Brain microvascular endothelial cell (primary cell): ENCODE data around the gene AFF1.

Experiments used
- DNase-seq: peaks from one replicate; pipeline ENCODE4 v3.0.0-alpha.2; 2020
- H3K27ac ChIP-seq: fragments of 250-450 bp; sonication (Bioruptor Pico); 2 replicates; pipeline ENCODE4 v1.5.1; 2020; ENCODE audit warnings: mild to moderate bottlenecking, moderate library complexity
- H3K27me3 ChIP-seq: fragments of 250-450 bp; sonication (Bioruptor Pico); replicated peaks from 2 replicates; pipeline ENCODE4 v1.5.1; 2020; ENCODE audit warnings: mild to moderate bottlenecking
- H3K36me3 ChIP-seq: fragments of 250-450 bp; sonication (Bioruptor Pico); replicated peaks from 2 replicates; pipeline ENCODE4 v1.5.1; 2020; ENCODE audit warnings: mild to moderate bottlenecking
- H3K4me3 ChIP-seq: 2 replicates; pipeline ENCODE4 v1.5.1; 2011; ENCODE audit warnings: low read depth, mild to moderate bottlenecking, control low read depth, low read length, moderate library complexity
- in situ Hi-C: cut with HindIII; loops from 2 replicates; pipeline ENCODE4 v1.10.0; 2017; ENCODE audit warnings: low sequenced_read_pairs, low pct_ligation_motif_present
- TF ChIP-seq, protein P1 (sequence below): IDR thresholded peaks from 2 replicates; pipeline ENCODE4 v1.5.1; 2011; ENCODE audit warnings: low read depth, mild to moderate bottlenecking, moderate library complexity, low read length, control low read depth, inconsistent platforms; ENCODE audit errors: missing control alignments

Gene AFF1

DNA sequence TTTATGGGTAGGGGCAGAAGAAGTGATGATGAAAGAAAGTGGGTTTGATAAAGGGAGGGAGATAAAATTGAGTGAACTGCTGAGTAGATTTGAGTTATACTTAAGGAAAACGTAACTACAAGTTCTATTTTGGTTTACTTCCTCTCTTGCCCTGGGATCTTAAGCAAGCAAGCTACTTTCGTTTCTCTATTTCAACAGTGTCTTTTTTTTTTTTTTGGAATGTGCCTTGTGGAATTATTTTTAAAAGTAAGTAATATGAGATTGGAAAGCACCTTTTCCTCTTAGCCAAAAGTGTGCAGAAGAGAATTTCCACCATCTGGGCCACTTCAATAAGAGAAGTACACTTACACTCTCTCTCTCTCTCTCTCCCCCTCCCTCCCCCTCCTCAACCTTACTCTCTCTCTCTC is 26.6 kb upstream of the AFF1 start:
- DNase-seq = no peak
- Histone ChIP-seq H3K27ac (no peak overlapping the region), H3K27me3 (no peaks in the 10 kb centered on the region), H3K4me3 (no peak overlapping the region), H3K36me3 (no peaks in the 10 kb centered on the region)
- in situ Hi-C loops = no loop called here
- TF ChIP-seq, protein P1, sequence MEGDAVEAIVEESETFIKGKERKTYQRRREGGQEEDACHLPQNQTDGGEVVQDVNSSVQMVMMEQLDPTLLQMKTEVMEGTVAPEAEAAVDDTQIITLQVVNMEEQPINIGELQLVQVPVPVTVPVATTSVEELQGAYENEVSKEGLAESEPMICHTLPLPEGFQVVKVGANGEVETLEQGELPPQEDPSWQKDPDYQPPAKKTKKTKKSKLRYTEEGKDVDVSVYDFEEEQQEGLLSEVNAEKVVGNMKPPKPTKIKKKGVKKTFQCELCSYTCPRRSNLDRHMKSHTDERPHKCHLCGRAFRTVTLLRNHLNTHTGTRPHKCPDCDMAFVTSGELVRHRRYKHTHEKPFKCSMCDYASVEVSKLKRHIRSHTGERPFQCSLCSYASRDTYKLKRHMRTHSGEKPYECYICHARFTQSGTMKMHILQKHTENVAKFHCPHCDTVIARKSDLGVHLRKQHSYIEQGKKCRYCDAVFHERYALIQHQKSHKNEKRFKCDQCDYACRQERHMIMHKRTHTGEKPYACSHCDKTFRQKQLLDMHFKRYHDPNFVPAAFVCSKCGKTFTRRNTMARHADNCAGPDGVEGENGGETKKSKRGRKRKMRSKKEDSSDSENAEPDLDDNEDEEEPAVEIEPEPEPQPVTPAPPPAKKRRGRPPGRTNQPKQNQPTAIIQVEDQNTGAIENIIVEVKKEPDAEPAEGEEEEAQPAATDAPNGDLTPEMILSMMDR = no peak

DNA sequence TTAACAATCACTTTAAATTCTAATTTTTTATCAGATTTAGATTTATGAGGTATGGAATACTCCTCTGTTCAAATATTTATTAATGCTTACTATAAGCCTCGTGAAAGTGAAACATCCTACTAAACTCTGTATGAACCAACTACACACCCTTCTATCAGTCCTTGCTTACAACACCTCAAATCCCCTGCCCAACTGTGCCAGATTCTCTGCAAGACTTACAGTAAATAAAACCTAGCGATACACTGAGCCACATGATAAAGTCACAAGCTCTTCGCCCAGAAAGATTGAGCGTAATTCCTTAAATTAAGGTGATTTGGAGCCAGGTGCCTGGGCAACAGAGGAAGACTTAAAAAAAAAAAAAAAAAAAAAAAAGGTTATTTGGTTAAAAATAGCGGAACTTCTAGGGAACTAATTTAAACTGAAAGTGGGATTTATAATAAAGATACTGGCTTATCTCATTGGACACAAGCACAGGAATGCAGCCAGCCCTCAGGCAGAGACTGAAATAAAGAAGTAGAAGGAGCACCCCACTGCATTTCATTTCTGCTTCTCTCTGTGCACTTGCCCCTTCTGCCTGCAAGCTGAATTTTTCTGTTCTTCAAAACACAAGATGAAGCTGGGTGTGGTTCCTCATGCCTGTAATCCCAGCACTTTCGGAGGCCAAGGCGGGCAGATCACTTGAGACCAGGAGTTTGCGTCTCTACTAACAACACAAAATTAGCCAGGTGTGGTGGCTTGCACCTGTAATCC is 25.1 kb upstream of the AFF1 start:
- H3K36me3 ChIP-seq = no peaks in the 10 kb centered on the region
- TF ChIP-seq, protein P1 = no peak
- no peak overlapping the region for H3K27ac ChIP-seq
- in situ Hi-C loops = no loop called here
- no peak for DNase-seq
- H3K4me3 ChIP-seq = no peak overlapping the region
- H3K27me3 ChIP-seq = no peaks in the 10 kb centered on the region

DNA sequence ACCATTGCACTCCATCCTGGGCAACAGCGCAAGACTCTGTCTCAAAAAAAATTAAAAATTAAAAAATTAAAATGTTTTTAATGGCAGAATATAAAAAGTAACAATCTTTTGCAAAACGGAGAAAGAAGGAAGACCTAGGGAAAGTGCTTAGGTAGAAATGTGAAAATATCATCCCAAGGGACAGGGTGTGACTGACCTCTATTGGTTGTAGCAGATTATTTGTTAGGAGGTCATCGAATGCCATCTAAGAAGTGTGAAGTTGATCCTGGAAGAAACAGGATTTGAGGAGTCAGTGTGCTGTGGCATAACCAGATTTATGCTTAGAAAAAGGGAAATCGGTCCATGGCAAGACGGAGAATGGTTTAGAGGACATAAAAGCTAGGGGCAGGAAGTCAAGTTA is 24.4 kb upstream of the AFF1 start:
- Histone ChIP-seq H3K36me3 (no peaks in the 10 kb centered on the region), H3K27me3 (no peaks in the 10 kb centered on the region), H3K4me3 (no peak overlapping the region), H3K27ac (no peak overlapping the region)
- TF ChIP-seq, protein P1 = no peak
- no peak for DNase-seq
- in situ Hi-C loops = no loop called here

DNA sequence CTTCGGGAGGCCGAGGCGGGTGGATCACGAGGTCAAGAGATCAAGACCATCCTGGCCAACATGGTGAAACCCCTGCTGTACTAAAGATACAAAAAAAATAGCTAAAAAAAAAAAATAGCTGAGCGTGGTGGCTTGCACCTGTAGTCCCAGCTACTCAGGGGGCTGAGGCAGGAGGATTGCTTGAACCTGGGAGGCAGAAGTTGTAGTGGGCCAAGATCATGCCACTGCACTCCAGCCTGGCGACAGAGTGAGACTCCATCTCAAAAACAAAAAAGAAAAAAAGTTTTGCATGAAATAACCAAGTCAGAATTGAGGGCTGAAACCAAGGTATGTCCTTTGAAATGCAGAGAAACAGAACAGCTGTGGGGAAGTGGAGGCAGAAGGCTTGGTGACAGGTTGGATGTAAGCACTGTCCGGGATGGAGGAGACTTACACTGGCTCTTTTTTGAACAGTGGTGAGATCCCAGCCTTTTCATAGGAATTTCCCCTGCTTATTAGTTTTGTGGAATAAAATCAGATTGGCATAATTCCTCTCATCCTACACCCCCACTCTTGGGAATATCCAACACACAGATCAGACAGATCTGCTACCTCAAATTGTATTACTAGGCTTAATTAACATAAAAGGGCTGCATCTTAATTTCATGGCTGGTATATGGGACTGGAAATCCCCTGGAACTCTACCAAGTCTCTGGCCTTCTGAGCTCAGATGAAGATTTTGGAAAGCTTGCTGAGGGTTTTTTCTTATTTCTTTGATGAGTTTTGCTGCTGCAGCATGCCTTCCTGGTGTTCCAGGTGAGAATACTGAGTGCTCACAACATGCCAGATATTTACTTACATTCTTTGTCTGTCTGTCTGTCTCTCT is 23.8 kb upstream of the AFF1 start:
- in situ Hi-C loops = no loop called here
- no peak for DNase-seq
- TF ChIP-seq, protein P1 = no peak

DNA sequence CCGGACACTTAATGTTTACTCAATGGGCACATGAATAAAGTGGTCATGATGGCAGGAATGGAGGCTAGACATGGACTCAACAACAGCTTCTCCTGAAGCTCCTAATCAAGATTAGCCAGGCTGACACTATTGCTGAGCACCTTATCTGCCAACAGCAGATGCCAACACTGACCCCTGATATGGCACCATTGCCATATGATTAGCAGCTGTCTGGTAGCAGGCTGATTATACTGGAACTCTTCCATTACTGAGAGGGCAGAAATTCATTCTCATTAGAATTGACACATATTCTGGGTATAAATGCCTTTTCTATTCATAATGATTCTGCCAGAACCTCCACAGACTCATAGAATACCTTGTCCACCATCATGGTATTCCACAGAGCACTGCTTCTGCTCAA is 18.4 kb upstream of the AFF1 start:
- Histone ChIP-seq H3K36me3 (no peaks in the 10 kb centered on the region), H3K27ac (no peak overlapping the region), H3K4me3 (no peak overlapping the region), H3K27me3 (no peaks in the 10 kb centered on the region)
- no peak for DNase-seq
- TF ChIP-seq, protein P1 = no peak
- in situ Hi-C loops = no loop called here

More for the DNA sequence above, 23.8 kb upstream of the AFF1 start:
- Histone ChIP-seq H3K36me3 (no peaks in the 10 kb centered on the region), H3K27me3 (no peaks in the 10 kb centered on the region), H3K4me3 (no peak overlapping the region), H3K27ac (no peak overlapping the region)
